D721Med (cell line): ENCODE measurements around the gene SGCA.

Experiments
- DNase-seq: peaks from one replicate; pipeline ENCODE4 v3.0.0; 2011; ENCODE audit warnings: low spot score; ENCODE audit not compliant: insufficient read length
- FAIRE-seq: peaks from 2 replicates; lab custom pipeline; 2011; peaks lifted over from hg19 to GRCh38; lab: Jason Lieb, UNC
- CTCF ChIP-seq: IDR thresholded peaks from 2 replicates; pipeline ENCODE4 v1.5.1; 2012; ENCODE audit warnings: mild to moderate bottlenecking, control low read depth; ENCODE audit not compliant: insufficient read depth; ENCODE audit errors: missing control alignments

The SGCA gene

DNA sequence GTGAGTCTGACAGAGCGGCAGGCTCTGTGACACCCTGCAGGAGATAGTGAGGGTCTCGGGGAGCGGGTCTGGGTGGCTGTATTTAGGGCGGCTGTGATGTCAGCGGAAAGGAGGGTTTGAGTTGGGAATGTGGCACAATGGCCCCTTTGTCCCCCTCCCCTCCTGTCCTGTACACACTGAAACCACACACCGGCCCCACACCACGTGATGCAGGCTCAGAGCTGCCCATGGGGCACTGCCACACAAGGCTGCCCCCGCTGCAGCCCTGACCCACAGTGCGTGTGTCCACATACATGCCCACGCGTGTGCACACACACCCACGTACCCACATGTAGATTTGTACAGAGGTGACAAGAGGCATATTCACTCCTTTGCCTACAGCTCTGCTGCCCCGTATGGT lies 15.3 kb downstream of the SGCA start:
- TF ChIP-seq CTCF: no peak
- no peak for DNase-seq
- no peak for FAIRE-seq

DNA sequence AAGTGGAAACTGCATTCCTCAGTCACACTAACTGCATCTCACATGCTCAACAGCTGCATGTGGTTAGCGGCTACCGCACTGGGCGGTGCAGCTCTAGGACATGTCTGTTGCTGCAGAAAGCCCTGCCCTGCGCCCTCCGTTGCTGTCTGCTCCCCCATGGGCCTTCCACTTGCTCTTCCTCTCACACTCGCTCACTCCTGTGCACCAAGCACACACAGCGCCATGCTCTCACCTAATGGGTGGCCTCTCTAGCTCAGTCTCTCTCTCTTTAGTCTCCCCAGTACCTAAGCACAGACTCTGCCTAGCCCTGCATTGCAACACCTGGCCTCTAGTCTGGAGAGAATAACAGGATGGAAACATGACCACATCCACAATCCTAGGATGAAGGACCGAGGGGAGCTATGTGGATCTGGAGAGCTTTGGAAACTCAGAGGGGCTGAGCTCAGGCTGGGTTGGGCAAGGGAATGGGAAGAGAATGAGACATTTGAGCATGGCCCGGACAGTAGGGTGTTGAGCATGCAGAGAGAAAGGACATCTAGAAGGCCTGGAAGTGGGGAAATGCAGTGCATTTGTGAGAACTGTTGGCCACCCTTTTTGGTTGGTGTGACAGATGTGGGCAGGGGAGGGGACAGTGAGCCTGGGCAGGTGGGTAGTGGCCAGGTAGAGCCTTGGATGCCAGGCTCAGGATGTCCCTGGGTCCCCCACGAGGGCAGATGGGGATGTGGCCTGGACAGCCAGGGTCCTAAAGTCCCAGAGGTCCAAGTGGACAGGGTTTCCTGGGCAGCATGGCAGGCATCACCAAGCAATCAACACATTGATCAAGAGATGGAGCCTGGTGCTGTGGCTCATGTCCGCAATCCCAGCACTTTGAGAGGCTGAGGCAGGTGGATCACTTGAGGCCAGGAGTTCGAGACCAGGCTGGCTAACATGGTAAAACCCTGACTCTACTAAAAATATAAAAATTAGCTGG lies 16.1 kb downstream of the SGCA start:
- FAIRE-seq (no peak), DNase-seq (no peak)
- no peak for TF ChIP-seq CTCF

DNA sequence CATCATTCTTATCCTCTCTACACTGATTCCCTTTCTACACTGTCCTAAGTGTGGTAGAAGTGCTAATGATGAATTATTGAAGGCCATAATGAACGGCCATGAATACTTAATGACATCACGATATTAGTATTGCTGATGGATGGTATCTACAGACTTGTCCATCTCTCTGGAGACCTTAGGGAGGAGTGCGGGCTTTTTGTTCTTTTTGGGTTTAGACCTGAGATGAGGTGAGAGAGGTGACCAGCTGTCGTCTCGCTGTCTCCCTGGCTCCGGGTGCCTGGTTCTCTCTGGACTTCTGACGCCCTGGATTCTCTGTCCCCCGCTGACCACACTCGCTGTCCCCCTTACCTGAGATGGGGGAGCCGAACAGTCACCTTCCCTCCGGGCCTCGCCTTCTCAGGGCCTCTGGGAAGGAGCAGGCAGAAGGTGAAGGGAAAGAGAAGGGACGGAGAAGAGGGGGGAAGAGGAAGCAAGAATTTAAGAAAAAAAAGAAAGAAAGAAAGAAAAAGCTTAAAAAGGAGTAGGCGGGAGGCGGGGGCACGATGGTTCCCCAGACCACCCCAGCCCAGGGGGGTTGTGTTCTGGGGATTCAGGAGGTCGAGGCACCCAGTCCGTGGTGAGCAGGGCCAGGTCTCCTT lies 17.1 kb downstream of the SGCA start:
- no peak for TF ChIP-seq CTCF
- DNase-seq (no peak), FAIRE-seq (no peak)

DNA sequence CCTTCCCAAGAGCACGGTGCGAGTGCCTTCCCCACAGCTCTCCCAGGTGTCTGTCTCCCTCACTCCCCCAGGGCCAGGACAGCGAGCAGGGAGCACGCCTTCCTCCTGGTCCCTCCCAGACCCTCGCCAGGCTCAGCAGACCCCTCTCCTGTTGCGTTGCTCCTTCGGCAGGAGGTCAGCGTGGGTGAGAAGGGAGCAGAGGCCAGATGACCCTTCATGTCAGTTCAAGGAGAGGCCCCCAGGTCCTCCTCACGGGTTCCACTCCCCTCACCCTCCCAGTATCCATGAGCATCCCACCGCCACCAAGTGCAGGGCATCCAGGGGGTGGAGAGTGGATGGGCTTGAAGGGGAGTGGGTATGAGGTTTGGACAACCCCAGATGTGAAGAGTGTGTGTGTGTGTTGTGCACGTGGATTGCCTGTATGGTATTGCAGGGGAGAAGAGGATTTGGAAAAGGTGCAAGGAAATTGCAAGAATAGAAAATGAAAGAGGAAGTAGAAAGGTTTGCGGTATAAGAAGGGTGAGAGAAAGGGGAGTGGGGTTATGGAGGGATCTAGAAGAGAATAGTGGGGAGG lies 17.7 kb downstream of the SGCA start:
- TF ChIP-seq CTCF: no peak
- DNase-seq (no peak), FAIRE-seq (no peak)

DNA sequence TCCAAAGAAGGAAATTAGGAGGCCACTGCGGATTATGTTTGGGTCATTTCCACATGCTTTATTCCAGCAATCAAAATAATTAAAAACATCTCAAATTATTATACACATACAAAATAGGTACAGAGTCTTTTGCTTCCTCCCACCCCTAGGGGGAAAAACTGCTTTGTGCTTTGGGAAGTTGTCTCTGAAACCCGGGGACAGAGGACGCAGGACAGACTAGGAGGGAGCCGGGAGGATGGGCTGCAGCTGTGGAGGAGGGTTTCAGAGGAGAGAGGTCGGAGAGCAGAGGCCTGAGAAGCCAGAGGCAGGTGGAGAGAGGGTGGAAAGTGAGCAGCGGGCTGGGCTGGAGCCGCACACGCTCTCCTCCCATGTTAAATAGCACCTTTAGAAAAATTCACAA lies 18.3 kb downstream of the SGCA start:
- no peak for TF ChIP-seq CTCF
- FAIRE-seq (no peak), DNase-seq (no peak)

- FAIRE-seq (no peak), DNase-seq (no peak)
- no peak for TF ChIP-seq CTCF
These were observed 19.0 kb downstream of the SGCA start for GRCh38 chr17:50184611-50185398.
